NOMO-1 (cell line): ENCODE data around the gene TRPC5OS.
A peak's percentile ranks its signal among the peaks of the same experiment; 100 is the strongest.

Source experiments
- DNase-seq, 2 experiments: peaks; one replicate each; lab custom pipeline; 2025; ENCODE audit not compliant: unreplicated experiment in 2 of 2; lab: John Stamatoyannopoulos, UW

The TRPC5OS gene

DNA sequence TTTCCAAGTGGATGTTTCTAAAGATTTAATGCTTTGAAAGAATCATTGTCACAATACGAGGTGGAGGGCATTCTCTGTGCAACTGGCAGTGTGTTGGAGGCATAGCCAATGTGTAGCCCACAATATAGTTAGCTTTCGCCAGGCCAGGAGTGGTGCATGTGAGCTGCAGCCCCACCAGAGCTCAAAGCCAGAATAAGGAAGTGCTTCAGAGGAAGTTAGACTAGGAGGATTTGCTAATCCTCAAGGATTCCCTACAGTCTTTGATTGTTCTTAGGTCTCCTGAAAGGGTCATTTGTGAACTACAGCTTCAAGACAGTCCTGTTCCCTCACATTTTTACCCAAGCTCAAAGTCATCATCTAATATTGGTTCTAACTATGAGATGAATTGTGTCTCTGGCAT is 16.4 kb downstream of the TRPC5OS start:
- peak in 1 of 2 experiments; percentile 1 for DNase-seq

GRCh38 chrX:111896148-111896547 is 20.2 kb downstream of the TRPC5OS start:
- DNase-seq: no peak

- DNase-seq: peak; percentile 2 to 27
Observed at GRCh38 chrX:111914398-111915090, 38.6 kb downstream of the TRPC5OS start.

DNA sequence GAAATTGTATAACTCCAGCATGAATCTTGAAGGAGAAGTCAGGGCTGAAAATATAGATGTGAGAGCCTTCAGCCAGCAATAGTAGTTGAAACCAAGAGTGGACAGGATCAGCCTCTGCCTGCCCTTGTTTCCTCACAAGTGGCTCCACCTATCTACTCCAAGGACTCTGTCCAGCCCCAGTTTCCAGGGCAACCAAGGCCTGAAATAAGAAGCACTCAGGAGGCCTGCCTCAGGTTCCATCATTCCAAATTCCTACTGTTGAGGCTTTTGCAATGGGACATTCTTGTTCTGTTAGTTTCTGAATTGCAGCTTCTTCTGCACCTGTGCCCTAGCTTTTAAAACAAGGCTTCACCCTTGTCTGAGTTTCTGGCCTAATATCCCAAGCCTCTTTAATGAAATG is 41.6 kb downstream of the TRPC5OS start:
- no peak for DNase-seq

DNA sequence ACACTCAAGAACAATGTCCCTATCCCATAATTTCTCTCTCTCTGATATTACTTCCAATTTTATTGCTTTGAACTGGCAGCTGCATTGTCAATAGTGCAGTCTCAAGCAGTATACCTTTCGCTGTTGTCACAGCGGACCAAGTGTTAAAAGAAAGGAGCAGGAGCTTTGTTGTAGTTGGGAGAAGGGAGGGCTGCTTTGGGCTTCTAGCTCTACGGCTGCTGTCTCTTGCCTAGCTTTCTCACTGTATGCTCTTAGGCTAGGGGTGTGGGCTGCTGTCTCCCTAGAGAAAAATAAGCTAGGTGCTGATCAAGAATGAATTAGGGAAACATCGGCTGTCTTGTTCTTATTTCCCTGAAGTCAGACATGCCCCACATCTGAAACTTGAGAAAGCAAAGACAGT is 52.5 kb downstream of the TRPC5OS start:
- no peak for DNase-seq
